A673 (cell line): Measurements from ENCODE around the gene NSUN3.

Experiments
- CTCF ChIP-seq: fragments of 300-800, 200-600 bp; sonication (generic); conservative IDR thresholded peaks from 2 replicates; pipeline ENCODE4 v1.5.1; 2017; ENCODE audit warnings: low read depth, mild to moderate bottlenecking, antibody characterized with exemption, low read length, moderate library complexity, mixed read lengths
- EZH2 ChIP-seq: fragments of 200-600 bp; sonication (generic); IDR thresholded peaks from 2 replicates; pipeline ENCODE4 v1.6.1; 2017; ENCODE audit warnings: borderline replicate concordance, low read depth, mild to moderate bottlenecking, mixed read lengths, antibody characterized with exemption, low read length; ENCODE audit not compliant: poor library complexity, severe bottlenecking

GRCh38 chr3:94162700-94163099 lies 99.8 kb downstream of the NSUN3 start:
- TF ChIP-seq CTCF (no peak), EZH2 (no peak)
